Duodenal mucosa (tissue), 2 donors: ENCODE measurements around the gene TNIP2.
"Not testable (repeated sequence)": the region's sequence is repeated elsewhere in the genome, so short reads cannot be mapped to it uniquely, and the experiment has no call there.

Source experiments
- H3K27ac ChIP-seq: one replicate; pipeline ENCODE4 v1.7.0; 2013; ENCODE audit warnings: low read depth, low read length
- H3K27me3 ChIP-seq, 2 donors: one replicate each; pipeline ENCODE4 v1.7.0; 2013; ENCODE audit warnings: low read length in 2 of 2, control low read depth in 1 of 2; ENCODE audit not compliant: insufficient read depth in 2 of 2, control insufficient read depth in 1 of 2
- H3K36me3 ChIP-seq, 2 donors: one replicate each; pipeline ENCODE4 v1.7.0; 2013; ENCODE audit warnings: low read length in 2 of 2, control low read depth in 1 of 2; ENCODE audit not compliant: insufficient read depth in 2 of 2, control insufficient read depth in 1 of 2
- H3K4me1 ChIP-seq, 2 donors: one replicate each; pipeline ENCODE4 v1.7.0; 2013; ENCODE audit warnings: low read length in 2 of 2, control low read depth in 1 of 2; ENCODE audit not compliant: insufficient read depth in 2 of 2, control insufficient read depth in 1 of 2
- H3K4me3 ChIP-seq, 2 donors: one replicate each; pipeline ENCODE4 v1.7.0; 2013; ENCODE audit warnings: low read length in 2 of 2, low read depth in 1 of 2
- H3K9ac ChIP-seq, 2 donors: one replicate each; pipeline ENCODE4 v1.7.0; 2013; ENCODE audit warnings: low read length in 2 of 2, low read depth in 1 of 2
- H3K9me3 ChIP-seq, 2 donors: one replicate each; pipeline ENCODE4 v1.7.0; 2013; ENCODE audit warnings: low read length in 2 of 2, control low read depth in 1 of 2; ENCODE audit not compliant: control insufficient read depth in 1 of 2

The TNIP2 gene

DNA sequence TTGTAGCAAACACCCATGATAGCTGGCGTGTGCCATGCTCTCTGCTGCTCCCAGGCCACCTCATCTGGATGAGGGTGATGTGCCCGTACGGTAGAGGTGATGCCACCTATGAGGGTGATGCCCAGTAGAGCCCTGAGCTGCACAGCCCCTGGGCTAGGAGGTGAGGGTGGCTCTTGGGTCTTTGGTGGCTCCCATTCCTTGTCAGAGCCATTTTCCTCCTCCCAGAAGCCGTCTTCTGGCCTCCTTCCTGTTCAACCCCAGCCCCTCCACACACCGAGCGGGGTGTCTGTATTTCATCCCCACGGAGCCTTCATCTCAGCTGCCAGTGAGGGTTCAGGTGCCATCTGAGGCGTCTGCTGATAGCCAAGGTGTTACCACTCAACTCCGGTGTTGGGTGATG is 12.0 kb upstream of the TNIP2 start:
- H3K4me3 ChIP-seq = no peak overlapping the region
- no peaks in the 10 kb centered on the region for H3K9me3 ChIP-seq
- no peaks in the 10 kb centered on the region for H3K36me3 ChIP-seq
- H3K4me1 ChIP-seq = no peaks in the 10 kb centered on the region
- H3K27ac ChIP-seq = no peak overlapping the region
- H3K27me3 ChIP-seq = no peaks in the 10 kb centered on the region
- no peak overlapping the region for H3K9ac ChIP-seq

DNA sequence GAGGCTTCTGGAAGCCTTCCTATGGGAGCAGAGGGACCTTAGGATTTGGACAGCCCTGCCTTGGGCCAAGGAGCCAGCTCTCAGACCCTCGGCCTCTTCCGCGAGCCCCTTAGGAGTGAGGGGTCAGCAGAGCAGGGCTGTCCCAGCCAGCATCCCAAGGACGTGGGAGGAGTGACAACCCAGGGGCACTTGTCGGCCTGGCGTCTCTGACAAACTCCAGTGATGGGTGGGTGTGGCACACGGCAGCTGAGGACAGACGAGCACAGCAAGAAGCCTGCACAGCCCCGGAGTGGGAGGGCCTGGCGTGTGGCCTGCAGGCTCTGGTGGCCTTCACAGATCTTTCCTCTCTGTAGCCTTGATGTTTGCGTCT is 11.6 kb upstream of the TNIP2 start:
- no peak overlapping the region for H3K9ac ChIP-seq
- H3K4me1 ChIP-seq = peaks cover 0 to under 1% of the 10 kb centered on the region in 2 donors
- H3K36me3 ChIP-seq = no peaks in the 10 kb centered on the region
- H3K27me3 ChIP-seq = no peaks in the 10 kb centered on the region
- H3K4me3 ChIP-seq = no peak overlapping the region
- no peaks in the 10 kb centered on the region for H3K9me3 ChIP-seq
- no peak overlapping the region for H3K27ac ChIP-seq

GRCh38 chr4:2767046-2767704 is 11.0 kb upstream of the TNIP2 start:
- Histone ChIP-seq H3K27ac (no peak overlapping the region), H3K4me3 (no peak overlapping the region), H3K9ac (no peak overlapping the region), H3K4me1 (peaks cover 4 to 5% of the 10 kb centered on the region in 2 donors), H3K9me3 (no peaks in the 10 kb centered on the region), H3K36me3 (no peaks in the 10 kb centered on the region), H3K27me3 (no peaks in the 10 kb centered on the region)

GRCh38 chr4:2765832-2766526 is 9.8 kb upstream of the TNIP2 start:
- Histone ChIP-seq H3K36me3 (no peaks in the 10 kb centered on the region), H3K27me3 (no peaks in the 10 kb centered on the region), H3K27ac (no peak overlapping the region), H3K4me1 (peaks cover 13 to 15% of the 10 kb centered on the region in 2 donors), H3K4me3 (no peak overlapping the region), H3K9me3 (no peaks in the 10 kb centered on the region), H3K9ac (no peak overlapping the region)

GRCh38 chr4:2763511-2763967 is 7.4 kb upstream of the TNIP2 start:
- Histone ChIP-seq H3K4me3 (peak overlapping the region; percentile 54 to 61), H3K27me3 (no peaks in the 10 kb centered on the region), H3K36me3 (no peaks in the 10 kb centered on the region), H3K9ac (peak overlapping the region; percentile 44 to 46), H3K4me1 (peaks cover 27 to 28% of the 10 kb centered on the region in 2 donors), H3K9me3 (no peaks in the 10 kb centered on the region), H3K27ac (no peak overlapping the region)

DNA sequence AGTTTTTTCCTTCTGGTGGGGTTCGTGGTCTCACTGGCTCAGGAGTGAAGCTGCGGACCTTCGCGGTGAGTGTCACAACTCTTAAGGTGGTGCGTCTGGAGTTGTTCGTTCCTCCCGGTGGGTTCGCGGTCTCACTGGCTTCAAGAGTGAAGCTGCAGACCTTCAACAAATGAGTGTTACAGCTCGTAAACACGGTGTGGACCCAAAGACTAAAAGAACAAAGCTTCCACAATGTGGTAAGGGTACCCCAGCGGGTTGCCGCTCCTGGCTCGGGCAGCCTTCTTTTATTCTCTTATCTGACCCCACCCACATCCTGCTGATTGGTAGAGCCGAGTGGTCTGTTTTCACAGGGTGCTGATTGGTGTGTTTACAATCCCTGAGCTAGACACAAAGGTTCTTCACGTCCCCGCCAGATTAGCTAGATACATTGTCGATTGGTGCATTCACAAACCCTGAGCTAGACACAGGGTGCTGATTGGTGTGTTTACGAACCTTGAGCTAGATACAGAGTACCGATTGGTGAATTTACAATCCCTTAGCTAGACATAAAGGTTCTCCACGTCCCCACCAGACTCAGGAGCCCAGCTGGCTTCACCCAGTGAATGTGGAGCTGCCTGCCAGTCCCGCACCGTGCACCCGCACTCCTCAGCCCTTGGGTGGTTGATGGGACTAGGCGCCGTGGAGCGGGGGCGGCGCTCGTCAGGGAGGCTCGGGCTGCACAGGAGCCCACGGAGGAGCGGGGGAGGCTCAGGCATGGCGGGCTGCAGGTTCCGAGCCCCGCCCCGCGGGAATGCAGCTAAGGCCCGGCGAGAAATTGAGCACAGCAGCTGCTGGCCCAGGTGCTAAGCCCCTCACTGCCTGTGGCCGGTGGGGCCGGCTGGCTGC is 6.6 kb upstream of the TNIP2 start:
- not testable (repeated sequence) for H3K27me3 ChIP-seq, H3K9me3 ChIP-seq, H3K36me3 ChIP-seq
- Histone ChIP-seq H3K4me3 (peak overlapping the region; percentile 34 to 48), H3K27ac (peak overlapping the region; percentile 98), H3K4me1 (peaks cover 27 to 28% of the 10 kb centered on the region in 2 donors), H3K9ac (peak overlapping the region in 1 of 2 donors; percentile 73)

DNA sequence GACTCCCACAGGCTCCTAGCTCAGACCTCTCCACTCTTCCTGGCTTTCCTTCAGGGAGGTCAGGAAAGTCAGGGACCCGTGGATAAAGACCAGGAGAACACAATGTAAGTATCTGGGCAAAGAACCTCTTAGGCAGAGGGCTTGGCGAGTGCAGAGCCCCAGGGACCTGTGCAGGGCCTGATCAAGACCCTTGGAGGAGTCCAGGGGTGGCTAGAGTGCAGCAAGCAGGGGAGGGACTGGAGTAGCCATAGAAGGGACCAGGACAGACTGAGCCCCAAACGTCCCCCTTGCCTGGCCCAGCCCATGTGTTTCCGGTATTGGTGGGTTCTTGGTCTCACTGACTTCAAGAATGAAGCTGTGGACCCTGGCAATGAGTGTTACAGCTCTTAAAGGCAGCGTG is 5.9 kb upstream of the TNIP2 start:
- peaks cover 27 to 32% of the 10 kb centered on the region in 2 donors for H3K4me1 ChIP-seq
- H3K27me3 ChIP-seq = no peaks in the 10 kb centered on the region
- H3K36me3 ChIP-seq = no peaks in the 10 kb centered on the region
- H3K9me3 ChIP-seq = no peaks in the 10 kb centered on the region
- H3K9ac ChIP-seq = peak overlapping the region; percentile 73 to 77
- H3K4me3 ChIP-seq = peak overlapping the region; percentile 34 to 48
- H3K27ac ChIP-seq = peak overlapping the region; percentile 98

DNA sequence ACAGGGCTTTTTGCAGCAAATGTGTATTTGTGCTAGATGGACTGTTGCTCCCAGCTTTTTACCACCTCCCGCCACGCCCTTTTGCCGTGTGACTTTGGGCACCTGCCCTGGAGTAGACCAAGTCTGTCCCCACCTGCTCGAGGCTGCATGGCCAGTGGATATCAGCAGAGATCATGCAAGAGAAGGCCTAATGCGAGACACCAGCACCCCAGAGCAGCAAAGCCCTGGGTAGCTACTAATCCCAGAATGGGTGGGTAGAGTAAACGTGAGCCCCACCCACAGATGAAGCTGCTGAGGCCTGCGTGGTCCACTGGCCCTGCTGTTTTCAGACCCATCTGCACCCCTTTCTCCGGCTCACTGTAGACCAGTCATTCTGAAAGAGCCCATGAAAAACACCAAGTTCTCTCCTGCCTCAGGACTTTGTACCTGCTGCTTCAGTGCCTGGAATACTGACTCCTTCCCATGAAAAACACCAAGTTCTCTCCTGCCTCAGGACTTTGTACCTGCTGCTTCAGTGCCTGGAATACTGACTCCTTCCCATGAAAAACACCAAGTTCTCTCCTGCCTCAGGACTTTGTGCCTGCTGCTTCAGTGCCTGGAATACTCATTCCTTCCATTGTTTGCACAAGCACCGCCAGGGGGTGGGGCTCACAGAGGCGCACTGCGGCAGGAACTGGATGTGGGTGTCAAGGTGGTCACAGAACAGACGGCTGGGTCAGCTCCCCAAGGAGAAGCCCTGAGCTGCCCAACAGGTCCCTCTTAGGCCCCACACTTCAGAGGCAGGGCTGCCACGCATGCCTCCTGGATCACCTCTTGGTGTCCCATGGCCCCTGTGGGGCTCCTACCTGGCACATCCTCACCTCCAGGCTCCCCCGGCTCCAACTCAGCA is 5.1 kb upstream of the TNIP2 start:
- Histone ChIP-seq H3K27me3 (no peaks in the 10 kb centered on the region), H3K4me3 (peak overlapping the region; percentile 34 to 48), H3K4me1 (peaks cover 30 to 38% of the 10 kb centered on the region in 2 donors), H3K9ac (peak overlapping the region; percentile 73 to 77), H3K9me3 (no peaks in the 10 kb centered on the region), H3K36me3 (no peaks in the 10 kb centered on the region), H3K27ac (peak overlapping the region; percentile 98)

- no peak overlapping the region for H3K27ac ChIP-seq
- H3K4me1 ChIP-seq = peaks cover 38 to 45% of the 10 kb centered on the region in 2 donors
- H3K4me3 ChIP-seq = no peak overlapping the region
- peaks cover 0 to 4% of the 10 kb centered on the region in 2 donors for H3K36me3 ChIP-seq
- no peaks in the 10 kb centered on the region for H3K27me3 ChIP-seq
- H3K9me3 ChIP-seq = no peaks in the 10 kb centered on the region
- H3K9ac ChIP-seq = no peak overlapping the region
These were observed 1.3 kb upstream of the TNIP2 start for GRCh38 chr4:2757426-2757825.
